Caki2 (cell line): Measurements from ENCODE around the gene CACNA1C. TPM values are rescaled to one million over a fixed set of nuclear protein-coding genes. Genes with fewer than 3 reads are reported as not detected.
A peak's percentile ranks its signal among the peaks of the same experiment; 100 is the strongest.

Experiments
- DNase-seq: peaks from one replicate; pipeline ENCODE4 v3.0.0-alpha.2; 2015; ENCODE audit warnings: low read depth
- in situ Hi-C: cut with HindIII; loops from 2 replicates; pipeline ENCODE4 v1.10.0; 2016; ENCODE audit warnings: low sequenced_read_pairs, low pct_unique_long_range_greater_than_20kb, mixed read lengths
- total RNA-seq: library from RNA; depleted of rRNA; stranded (reverse); fragments of >200 nt; shearing (Covaris generic); gene quantifications from 2 replicates; pipeline ENCODE4 v1.2.3, GENCODE V29; 2014; ENCODE audit warnings: low replicate concordance

CACNA1C gene
- total RNA-seq, 1 experiment from 2014 or later: 1.2 TPM

DNA sequence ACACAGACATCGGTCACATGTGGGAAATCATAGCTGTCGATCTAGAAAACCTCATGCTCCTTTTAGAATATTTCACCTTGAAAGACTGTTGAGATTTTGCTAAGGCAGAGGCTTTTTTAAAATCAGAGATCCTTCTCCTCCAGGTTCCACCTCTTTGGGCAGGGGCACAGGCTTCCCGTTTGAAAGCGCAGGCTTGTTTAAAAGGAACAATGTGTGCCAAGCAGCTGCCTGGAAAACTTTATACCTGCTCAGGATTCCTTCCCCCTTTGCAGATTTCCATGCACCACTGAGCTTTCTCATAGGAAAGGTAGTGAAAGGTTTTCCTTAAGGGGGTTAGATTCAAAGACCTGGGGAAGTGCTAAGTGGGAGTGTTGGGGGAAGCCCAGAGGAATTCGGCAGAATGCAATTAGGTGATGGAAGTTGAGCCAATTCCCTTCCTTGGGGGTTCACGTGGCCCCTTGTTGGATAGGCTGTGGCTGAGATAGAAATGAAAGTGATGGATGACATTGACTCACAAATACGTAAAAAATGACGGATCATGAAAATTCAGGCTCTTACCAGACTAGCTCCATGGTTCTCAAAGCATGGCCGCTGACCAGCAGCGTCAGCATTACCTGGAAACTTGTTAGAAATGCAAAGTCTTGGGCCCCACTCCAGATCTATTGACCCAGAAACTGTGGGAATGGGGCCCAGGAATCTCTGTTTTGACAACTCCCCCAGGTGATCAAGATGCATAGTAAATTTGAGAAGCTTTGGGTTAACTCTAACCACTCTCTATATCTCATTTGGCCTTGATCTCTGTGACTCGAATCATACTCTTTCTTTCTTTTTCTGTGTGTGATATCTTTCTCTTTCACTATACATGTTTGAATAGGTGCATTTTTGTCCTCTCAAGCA, 460.6 kb downstream of the CACNA1C start:
- DNase-seq: no peak

DNA sequence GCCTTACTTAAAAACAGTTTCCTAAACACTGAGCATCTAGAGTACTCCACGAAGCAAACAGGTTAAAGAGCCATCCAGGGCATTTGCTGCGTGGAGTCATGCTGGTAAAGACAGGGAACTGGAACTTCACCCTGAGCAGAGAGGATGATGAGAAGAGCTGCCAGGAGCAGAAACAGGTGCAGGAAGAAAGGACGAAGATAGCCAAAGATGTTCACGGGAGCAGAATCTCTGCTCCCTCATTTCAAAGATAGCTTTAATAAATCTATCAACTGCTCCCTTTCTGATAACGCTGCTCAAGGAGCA, 461.2 kb downstream of the CACNA1C start:
- no peak for DNase-seq
- in situ Hi-C loops: no loop called here

More for the DNA sequence above, 460.6 kb downstream of the CACNA1C start:
- in situ Hi-C loops: no loop called here

- in situ Hi-C loops: no loop called here
- no peak for DNase-seq
Observed at GRCh38 chr12:2520722-2521246, 468.0 kb downstream of the CACNA1C start.

DNA sequence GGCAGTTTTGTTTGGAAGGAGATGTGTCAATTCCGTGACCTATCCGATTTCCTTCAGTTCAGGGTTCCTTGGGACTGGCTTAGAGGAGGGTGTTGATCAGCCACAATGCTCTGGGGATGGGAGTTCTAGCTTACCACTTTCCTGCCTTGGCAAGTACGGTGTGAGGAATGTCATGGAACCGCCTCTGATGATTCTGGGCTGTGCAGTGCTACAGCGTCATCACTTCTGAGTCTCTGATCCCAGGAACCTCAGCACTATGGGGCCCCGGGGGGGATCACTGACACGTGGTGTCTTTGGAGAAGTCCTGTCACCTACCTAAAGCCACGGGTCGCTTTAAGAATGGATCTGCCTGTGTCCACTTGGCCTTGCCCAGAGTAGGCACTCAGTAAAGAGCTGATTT, 470.5 kb downstream of the CACNA1C start:
- no peak for DNase-seq
- in situ Hi-C loops: no loop called here

GRCh38 chr12:2523844-2524243, 471.1 kb downstream of the CACNA1C start:
- no peak for DNase-seq
- in situ Hi-C loops: no loop called here

- in situ Hi-C loops: no loop called here
Observed at GRCh38 chr12:2526371-2526770, 473.6 kb downstream of the CACNA1C start.

DNA sequence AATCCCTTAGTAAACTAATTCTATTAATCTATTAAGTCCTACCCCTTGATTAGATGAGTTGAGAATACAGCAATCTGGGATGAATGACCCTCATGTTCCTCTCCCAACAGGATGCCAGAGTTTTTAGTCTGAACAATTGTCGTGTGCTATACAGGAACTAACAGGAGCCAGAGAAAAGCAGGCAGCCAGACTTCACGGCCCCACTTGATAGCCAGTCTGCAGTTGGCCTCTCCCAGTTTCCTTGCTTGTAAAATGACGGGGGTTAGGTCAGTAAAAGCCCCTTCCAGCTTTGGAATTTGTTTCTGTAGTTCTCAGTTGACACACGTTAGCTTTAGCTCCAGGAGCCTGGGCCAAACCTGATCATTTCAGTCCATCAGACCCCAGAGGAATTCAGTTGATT, 475.2 kb downstream of the CACNA1C start:
- no peak for DNase-seq
- in situ Hi-C loops: no loop called here

More at GRCh38 chr12:2526371-2526770, 473.6 kb downstream of the CACNA1C start:
- no peak for DNase-seq

GRCh38 chr12:2529807-2530206, 477.0 kb downstream of the CACNA1C start:
- no peak for DNase-seq
- in situ Hi-C loops: no loop called here

GRCh38 chr12:2531371-2531770, 478.6 kb downstream of the CACNA1C start:
- no peak for DNase-seq
- in situ Hi-C loops: no loop called here

DNA sequence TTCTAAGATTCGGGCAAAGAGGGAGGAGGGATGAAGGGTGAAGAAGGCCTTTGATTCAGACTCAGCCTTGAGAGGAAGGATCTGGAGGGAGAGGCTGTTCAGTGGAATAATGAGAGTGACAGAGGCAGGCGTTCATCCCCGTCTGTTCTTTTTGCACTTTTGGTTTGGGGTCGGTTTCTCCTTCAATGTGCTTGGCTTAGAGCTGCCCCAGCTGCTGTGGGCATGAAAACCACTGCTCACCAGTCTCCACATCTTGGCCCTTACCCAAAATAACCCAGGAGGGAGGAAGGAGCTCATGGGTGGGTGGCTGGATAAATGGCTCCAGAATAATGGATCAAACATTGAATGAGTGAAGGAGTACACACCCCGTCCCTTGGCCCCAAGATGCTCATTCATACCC, 480.2 kb downstream of the CACNA1C start:
- in situ Hi-C loops: no loop called here
- DNase-seq: no peak

DNA sequence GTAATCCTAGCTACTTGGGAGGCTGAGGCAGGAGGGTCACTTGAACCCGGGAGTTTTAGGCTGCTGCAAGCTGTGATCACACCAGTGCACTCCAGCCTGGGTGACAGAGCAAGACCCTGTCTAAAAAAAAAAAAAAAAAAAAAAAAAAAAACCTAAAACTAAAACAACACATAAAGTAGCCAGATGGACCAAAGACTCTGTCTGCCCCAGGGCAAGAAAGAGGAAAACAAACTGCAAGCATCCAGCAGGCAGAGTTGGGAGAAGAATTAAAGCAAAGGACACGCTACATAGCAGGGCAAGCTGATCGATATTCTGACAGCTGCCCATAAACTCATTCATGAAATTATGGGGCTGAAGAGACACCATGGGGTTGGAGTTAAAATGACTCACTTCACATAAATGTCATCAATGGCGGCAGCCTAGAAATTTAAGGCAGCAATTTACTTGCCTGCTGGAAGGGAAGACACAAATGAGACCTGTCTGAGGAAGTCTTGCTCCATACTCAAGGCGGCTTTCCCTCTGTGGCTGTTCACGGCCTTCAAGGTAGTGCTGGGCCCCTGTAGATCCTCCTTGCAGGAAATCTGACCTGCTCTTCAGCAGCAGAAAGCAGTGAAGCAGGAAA, 482.9 kb downstream of the CACNA1C start:
- in situ Hi-C loops: no loop called here
- DNase-seq: peak; percentile 10

- DNase-seq: no peak
- in situ Hi-C loops: no loop called here
Observed at GRCh38 chr12:2536724-2537123, 483.9 kb downstream of the CACNA1C start.

GRCh38 chr12:2537868-2538541, 485.2 kb downstream of the CACNA1C start:
- in situ Hi-C loops: no loop called here
- no peak for DNase-seq

- DNase-seq: no peak
- in situ Hi-C loops: no loop called here
Observed at GRCh38 chr12:2539938-2540337, 487.2 kb downstream of the CACNA1C start.

GRCh38 chr12:2540535-2540941, 487.8 kb downstream of the CACNA1C start:
- in situ Hi-C loops: no loop called here
- no peak for DNase-seq

DNA sequence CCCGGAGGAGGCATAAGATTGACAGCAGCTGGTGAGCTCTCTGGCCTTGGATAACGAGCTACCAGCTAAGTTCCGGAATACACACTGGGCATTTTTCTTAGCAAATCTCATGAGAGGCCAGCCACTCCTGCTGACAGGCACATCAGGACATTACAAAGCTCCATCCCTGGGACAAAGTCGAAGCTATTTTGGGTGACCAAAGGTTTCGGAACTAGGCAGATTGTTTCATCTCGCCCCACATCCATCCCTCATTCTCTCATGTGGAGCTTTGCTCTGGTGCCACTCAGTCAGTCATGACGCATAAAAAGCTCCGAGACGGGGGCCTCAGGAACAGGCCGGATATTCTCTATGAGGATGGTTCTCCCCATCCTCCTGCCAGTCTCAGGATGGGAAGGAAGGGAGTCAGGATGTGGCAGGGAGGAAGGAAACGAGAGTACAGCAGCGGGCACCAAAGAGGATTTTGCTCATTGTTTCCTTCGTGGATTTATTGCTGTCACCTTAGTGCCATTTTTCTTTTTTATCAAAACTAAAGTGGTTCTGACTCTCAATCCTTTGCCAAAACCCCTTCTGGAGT, 488.9 kb downstream of the CACNA1C start:
- in situ Hi-C loops: no loop called here
- DNase-seq: no peak

DNA sequence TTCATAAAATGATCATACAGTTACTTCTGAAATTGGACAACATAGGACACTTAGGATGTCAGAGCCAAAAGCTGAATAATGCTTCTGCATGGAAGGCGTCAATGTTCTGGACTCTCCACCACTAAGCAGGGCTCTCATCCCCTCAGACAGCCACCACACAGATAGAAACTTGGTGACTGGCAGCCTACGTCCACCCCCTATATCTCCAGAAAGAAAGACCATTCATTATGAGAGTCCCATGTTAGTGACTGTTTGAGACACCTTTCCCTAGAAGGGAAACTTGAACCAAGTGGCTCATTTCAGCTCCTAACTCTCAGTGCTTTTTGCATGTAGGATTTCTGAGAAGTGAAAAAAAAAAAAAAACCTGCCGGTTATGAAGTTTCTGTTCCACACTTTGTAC, 491.0 kb downstream of the CACNA1C start:
- in situ Hi-C loops: no loop called here

GRCh38 chr12:2544230-2544629, 491.4 kb downstream of the CACNA1C start:
- in situ Hi-C loops: no loop called here
- DNase-seq: no peak

More for the DNA sequence above, 491.0 kb downstream of the CACNA1C start:
- no peak for DNase-seq
